H1 (cell line): ENCODE results near the gene GET3. TPM values are rescaled to one million over a fixed set of nuclear protein-coding genes. Genes with fewer than 3 reads are reported as not detected.

ENCODE experiments used
- CTCF ChIA-PET: fragments of 300-600 bp; sonication (Branson Sonifier 250); formaldehyde crosslinking; loops from one replicate; lab custom pipeline; 2021; ENCODE audit not compliant: partially characterized antibody; lab: Charles Lee
- POLR2A ChIA-PET: fragments of 300-600 bp; sonication (Branson Sonifier 250); formaldehyde crosslinking; loops from one replicate; lab custom pipeline; 2021; ENCODE audit warnings: inconsistent platforms; ENCODE audit not compliant: partially characterized antibody; lab: Charles Lee
- DNase-seq, 2 experiments: peaks; one replicate each; pipeline versions ENCODE4 v3.0.0 to v3.0.0-alpha.2; 2010 to 2022; ENCODE audit warnings: low spot score in 2 of 2, low read depth in 1 of 2, mixed read lengths in 1 of 2
- FAIRE-seq: peaks from 2 replicates; lab custom pipeline; 2011; peaks lifted over from hg19 to GRCh38; lab: Jason Lieb, UNC
- H2AFZ ChIP-seq: 2 replicates; pipeline ENCODE4 v1.8.1; 2012; ENCODE audit warnings: low read length, inconsistent platforms
- H2AK5ac ChIP-seq: 2 replicates; pipeline ENCODE4 v1.6.1; 2013; ENCODE audit warnings: low read depth, low read length
- H2BK120ac ChIP-seq: replicated peaks from 2 replicates; pipeline ENCODE3; 2013; ENCODE audit warnings: low read depth, low read length, inconsistent platforms
- H2BK12ac ChIP-seq: 2 replicates; pipeline ENCODE4 v1.6.1; 2013; ENCODE audit warnings: low read depth, low read length
- H2BK15ac ChIP-seq: 2 replicates; pipeline ENCODE4 v1.6.1; 2013; ENCODE audit warnings: low read length
- H2BK20ac ChIP-seq: 2 replicates; pipeline ENCODE4 v1.6.1; 2013; ENCODE audit warnings: low read length
- H2BK5ac ChIP-seq: 2 replicates; pipeline ENCODE4 v1.6.1; 2013; ENCODE audit warnings: low read depth, low read length
- H3K14ac ChIP-seq: 2 replicates; pipeline ENCODE4 v1.6.1; 2013; ENCODE audit warnings: inconsistent platforms; ENCODE audit not compliant: insufficient read length
- H3K18ac ChIP-seq: 2 replicates; pipeline ENCODE4 v1.6.1; 2013; ENCODE audit warnings: low read length; ENCODE audit errors: extremely low read depth
- H3K23ac ChIP-seq: 2 replicates; pipeline ENCODE4 v1.6.1; 2013; ENCODE audit warnings: inconsistent platforms; ENCODE audit not compliant: insufficient read length
- H3K23me2 ChIP-seq: 2 replicates; pipeline ENCODE4 v1.6.1; 2013; ENCODE audit warnings: low read depth, low read length
- H3K27ac ChIP-seq: 2 replicates; pipeline ENCODE4 v1.6.1; 2011; ENCODE audit warnings: low read depth, low read length, inconsistent platforms
- H3K27me3 ChIP-seq, 4 experiments: replicated peaks in 1 of 4; 1 replicate in 1 of 4; 2 replicates in 3 of 4; pipeline versions ENCODE4 v1.6.1 to v1.8.1; 2011 to 2013; ENCODE audit warnings: low read length in 3 of 4, mild to moderate bottlenecking in 3 of 4, inconsistent platforms in 2 of 4, mixed read lengths in 2 of 4, moderate library complexity in 1 of 4; ENCODE audit not compliant: control insufficient read depth in 3 of 4, insufficient read depth in 3 of 4; ENCODE audit errors: extremely low read depth in 1 of 4
- H3K36me3 ChIP-seq, 4 experiments: 2 replicates each; pipeline versions ENCODE4 v1.6.1 to v1.8.1; 2011 to 2013; ENCODE audit warnings: mild to moderate bottlenecking in 4 of 4, low read length in 3 of 4, moderate library complexity in 2 of 4, control low read depth in 1 of 4, inconsistent platforms in 1 of 4; ENCODE audit not compliant: insufficient read depth in 4 of 4, control insufficient read depth in 2 of 4
- H3K4ac ChIP-seq: replicated peaks from 2 replicates; pipeline ENCODE3; 2013; ENCODE audit warnings: low read length, low read depth, mixed read lengths, inconsistent platforms; ENCODE audit not compliant: insufficient read length
- H3K4me1 ChIP-seq, 4 experiments: replicated peaks in 1 of 4; 1 replicate in 1 of 4; 2 replicates in 3 of 4; pipeline versions ENCODE4 v1.6.1 to v1.8.1; 2011 to 2013; ENCODE audit warnings: low read length in 3 of 4, inconsistent platforms in 2 of 4, mixed read lengths in 1 of 4; ENCODE audit not compliant: insufficient read depth in 4 of 4, control insufficient read depth in 3 of 4
- H3K4me2 ChIP-seq, 2 experiments: 2 replicates each; pipeline versions ENCODE4 v1.6.1 to v1.8.1; 2011 to 2013; ENCODE audit warnings: low read depth in 2 of 2, low read length in 2 of 2, control low read depth in 1 of 2, inconsistent platforms in 1 of 2, mild to moderate bottlenecking in 1 of 2; ENCODE audit not compliant: insufficient read depth in 1 of 2
- H3K4me3 ChIP-seq, 4 experiments: fragments of 200-600, 300-600 bp in 1 of 4; sonication (generic), shearing (Covaris generic), sonication (Bioruptor Twin) in 1 of 4; 2 replicates each; pipeline versions ENCODE4 v1.5.1 to v1.8.1; 2011 to 2016; ENCODE audit warnings: low read length in 4 of 4, low read depth in 3 of 4, control low read depth in 2 of 4, inconsistent platforms in 2 of 4, mild to moderate bottlenecking in 2 of 4, mixed read lengths in 1 of 4, moderate library complexity in 1 of 4; ENCODE audit not compliant: insufficient read depth in 2 of 4; ENCODE audit errors: extremely low read depth in 1 of 4
- H3K56ac ChIP-seq: replicated peaks from 2 replicates; pipeline ENCODE3; 2013; ENCODE audit warnings: low read depth, mild to moderate bottlenecking, mixed read lengths, low read length, inconsistent platforms; ENCODE audit not compliant: insufficient read length
- H3K79me1 ChIP-seq: 2 replicates; pipeline ENCODE4 v1.6.1; 2013; ENCODE audit warnings: low read depth, low read length, control low read depth
- H3K79me2 ChIP-seq, 2 experiments: 2 replicates each; pipeline versions ENCODE4 v1.6.1 to v1.8.1; 2012 to 2013; ENCODE audit warnings: low read length in 2 of 2, mild to moderate bottlenecking in 2 of 2, inconsistent platforms in 1 of 2; ENCODE audit not compliant: insufficient read depth in 2 of 2, control insufficient read depth in 1 of 2
- H3K9ac ChIP-seq, 4 experiments: replicated peaks in 1 of 4; 1 replicate in 1 of 4; 2 replicates in 3 of 4; pipeline versions ENCODE4 v1.6.1 to v1.8.1; 2011 to 2013; ENCODE audit warnings: low read depth in 3 of 4, low read length in 3 of 4, control low read depth in 2 of 4, mild to moderate bottlenecking in 2 of 4, moderate library complexity in 2 of 4, inconsistent platforms in 1 of 4; ENCODE audit errors: extremely low read depth in 1 of 4
- H3K9me3 ChIP-seq, 2 experiments: 2 replicates each; pipeline versions ENCODE4 v1.6.1 to v1.8.1; 2012 to 2013; ENCODE audit warnings: mild to moderate bottlenecking in 2 of 2, moderate library complexity in 2 of 2, control low read depth in 1 of 2, inconsistent platforms in 1 of 2, low read depth in 1 of 2, low read length in 1 of 2, mixed read lengths in 1 of 2; ENCODE audit not compliant: insufficient read depth in 2 of 2
- H4K20me1 ChIP-seq, 2 experiments: replicated peaks in 1 of 2; 2 replicates each; pipeline versions ENCODE3 to v1.8.1; 2011 to 2013; ENCODE audit warnings: inconsistent platforms in 2 of 2, low read length in 2 of 2, mild to moderate bottlenecking in 1 of 2; ENCODE audit not compliant: insufficient read depth in 2 of 2, control insufficient read depth in 1 of 2
- H4K5ac ChIP-seq: 2 replicates; pipeline ENCODE4 v1.6.1; 2013; ENCODE audit warnings: low read length, low read depth, mixed read lengths, inconsistent platforms; ENCODE audit not compliant: insufficient read length
- H4K8ac ChIP-seq: 2 replicates; pipeline ENCODE4 v1.8.0; 2013; ENCODE audit warnings: mild to moderate bottlenecking, moderate library complexity, low read length, inconsistent platforms; ENCODE audit not compliant: insufficient read depth; ENCODE audit errors: extremely low read depth
- H4K91ac ChIP-seq: replicated peaks from 2 replicates; pipeline ENCODE3; 2013; ENCODE audit warnings: low read length, mixed read lengths, inconsistent platforms; ENCODE audit not compliant: insufficient read length
- POU5F1 ChIP-seq: IDR thresholded peaks from 2 replicates; pipeline ENCODE4 v1.6.1; 2011; ENCODE audit warnings: low read depth, mild to moderate bottlenecking, low read length, moderate library complexity
- WGBS, 2 experiments: shearing (Covaris generic) in 1 of 2; methylation state at CpG; one replicate each; pipeline versions ENCODE4 v1.1.6 to v1.1.7; 2013 to 2015; ENCODE audit warnings: low lambda C conversion rate in 2 of 2, mixed read lengths in 2 of 2, inconsistent platforms in 1 of 2, low coverage in 1 of 2, missing lambda C conversion rate in 1 of 2; ENCODE audit not compliant: insufficient replicate concordance in 2 of 2, insufficient coverage in 1 of 2, insufficient read length in 1 of 2; ENCODE audit errors: extremely low coverage in 1 of 2, missing lambda C conversion rate in 1 of 2; 5-methylcytosine and 5-hydroxymethylcytosine counted together
- polyA plus RNA-seq, 7 experiments: library from polyadenylated mRNA; depleted of rRNA in 3 of 7; stranded (reverse) in 5 of 7; unstranded in 2 of 7; fragments of >200 nt in 5 of 7; fragments of 200-250 nt in 2 of 7; gene quantifications; 1 replicate in 5 of 7; 2 replicates in 1 of 7; 4 replicates in 1 of 7; pipeline versions ENCODE4 v1.2.1 to v1.2.3, GENCODE V29; 2011 to 2013; ENCODE audit warnings: missing spikeins in 2 of 7, mixed read lengths in 2 of 7
- total RNA-seq: library from RNA; stranded (reverse); fragmentation: NEBNext Ultra II Directional; extraction: Animal tissue kit (Norgen Biotek cat#: 25700); gene quantifications from 2 replicates; pipeline ENCODE4 v1.2.1, GENCODE V29; 2021

The GET3 gene
- total and polyA plus RNA-seq, 2 of the 8 experiments (the other 6 are each of a cell fraction or from before 2014, with no cell fraction given) = 105 to 297 TPM

- POLR2A ChIA-PET = interaction anchor here (0.5 to 15.2 kb wide), 13 partner anchors 11 to 117 kb away, joined by 3 to 317 read pairs (median 5); partner anchors contain the start of genes GET3, HOOK2, RNASEH2A and RTBDN
- Histone ChIP-seq H4K8ac (no peak overlapping the region; the same call in 1 of the 2 replicates), H3K79me1 (no peaks in the 10 kb centered on the region)
Measured at GRCh38 chr19:12794971-12795381, 57.7 kb downstream of the GET3 start.

More at GRCh38 chr19:12794971-12795381, 57.7 kb downstream of the GET3 start:
- H4K5ac ChIP-seq = no peak overlapping the region
- H4K91ac ChIP-seq = no peak overlapping the region
- H2BK20ac ChIP-seq = no peak overlapping the region
- H2BK120ac ChIP-seq = no peak overlapping the region
- H2BK15ac ChIP-seq = no peak overlapping the region
- H3K4me2 ChIP-seq = no peak overlapping the region
- H3K9me3 ChIP-seq = no peaks in the 10 kb centered on the region
- no peak overlapping the region for H2BK5ac ChIP-seq
- peaks cover 5 to 25% (median 17%) of the 10 kb centered on the region in 4 experiments for H3K4me1 ChIP-seq
- no peak overlapping the region for H3K27ac ChIP-seq
- H3K23me2 ChIP-seq = peaks cover 29% of the 10 kb centered on the region
- peaks cover 7 to 12% (median 8%) of the 10 kb centered on the region in 4 experiments; a peak in 7 of 8 replicates for H3K36me3 ChIP-seq
- no peak overlapping the region for H3K14ac ChIP-seq
- H3K18ac ChIP-seq = no peak overlapping the region
- no peak overlapping the region for H3K4ac ChIP-seq
- FAIRE-seq (no peak), DNase-seq (no peak)
- TF ChIP-seq POU5F1 = no peak
- TF ChIP-seq, all 59 proteins: peak for 0
- no peak overlapping the region for H3K9ac ChIP-seq
- H4K20me1 ChIP-seq = no peaks in the 10 kb centered on the region
- no peak overlapping the region for H3K56ac ChIP-seq
- H2AK5ac ChIP-seq = no peak overlapping the region
- CTCF ChIA-PET = interaction anchor here (0.6 to 17.9 kb wide), 17 partner anchors 8 to 156 kb away, joined by 3 to 288 read pairs (median 6); partner anchors contain the start of gene RNASEH2A
- no peak overlapping the region for H3K23ac ChIP-seq
- no peak overlapping the region for H2AFZ ChIP-seq
- no peak overlapping the region for H3K4me3 ChIP-seq
- peaks cover 0 to 18% (median 13%) of the 10 kb centered on the region in 4 experiments; a peak in 5 of 7 replicates for H3K27me3 ChIP-seq
- no peaks in the 10 kb centered on the region for H3K79me2 ChIP-seq
- 93% methylated on average over 9 of the region's 9 CpGs; no CpG with 5 or more reads in 1 of the 2 experiments for WGBS, 2 experiments
- H2BK12ac ChIP-seq = no peak overlapping the region
